ENCODE measurements around the gene NKAP.
"Not testable (repeated sequence)": the region's sequence is repeated elsewhere in the genome, so short reads cannot be mapped to it uniquely, and the experiment has no call there.

NKAP gene

GRCh38 chrX:119943185-119943988 is at the start of gene NKAP:
NKAP (minus strand) TSS chrX:119943751; CDS start chrX:119943605, 146 bp downstream.
- DNase-seq (ENCODE audit: low read depth in 2 of 2) = peak; percentile 85 to 88

GRCh38 chrX:119991005-119991787 is 47.6 kb upstream of the NKAP start:
- DNase-seq (ENCODE audit: low read depth in 2 of 2) = no peak

- DNase-seq (ENCODE audit: low read depth in 2 of 2) = no peak
These were observed 47.0 kb upstream of the NKAP start for GRCh38 chrX:119990556-119991004.

GRCh38 chrX:119989905-119990555 is 46.5 kb upstream of the NKAP start:
- no peak for DNase-seq (ENCODE audit: low read depth in 2 of 2)

GRCh38 chrX:119986203-119986602 is 42.7 kb upstream of the NKAP start:
- DNase-seq (ENCODE audit: low read depth in 2 of 2) = no peak

GRCh38 chrX:119984652-119985051 is 41.1 kb upstream of the NKAP start:
- DNase-seq (ENCODE audit: low read depth in 2 of 2) = no peak

- no peak for DNase-seq (ENCODE audit: low read depth in 2 of 2)
These were observed 39.9 kb upstream of the NKAP start for GRCh38 chrX:119983494-119983893.

- DNase-seq (ENCODE audit: low read depth in 2 of 2) = no peak
These were observed 38.6 kb upstream of the NKAP start for GRCh38 chrX:119982145-119982544.

GRCh38 chrX:119981286-119982070 is 37.9 kb upstream of the NKAP start:
- no peak for DNase-seq (ENCODE audit: low read depth in 2 of 2)

- not testable (repeated sequence) for DNase-seq (ENCODE audit: low read depth in 2 of 2)
These were observed 33.6 kb upstream of the NKAP start for GRCh38 chrX:119977172-119977571.

GRCh38 chrX:119971184-119971583 is 27.6 kb upstream of the NKAP start:
- DNase-seq (ENCODE audit: low read depth in 2 of 2) = no peak

GRCh38 chrX:119970574-119970973 is 27.0 kb upstream of the NKAP start:
- DNase-seq (ENCODE audit: low read depth in 2 of 2) = no peak

- DNase-seq (ENCODE audit: low read depth in 2 of 2) = not testable (repeated sequence)
These were observed 23.3 kb upstream of the NKAP start for GRCh38 chrX:119966837-119967236.

GRCh38 chrX:119960625-119961024 is 17.1 kb upstream of the NKAP start:
- no peak for DNase-seq (ENCODE audit: low read depth in 2 of 2)

- not testable (repeated sequence) for DNase-seq (ENCODE audit: low read depth in 2 of 2)
These were observed 12.4 kb upstream of the NKAP start for GRCh38 chrX:119955807-119956570.

GRCh38 chrX:119954374-119954773 is 10.8 kb upstream of the NKAP start:
- no peak for DNase-seq (ENCODE audit: low read depth in 2 of 2)

GRCh38 chrX:119948381-119948780 is 4.8 kb upstream of the NKAP start:
- no peak for DNase-seq (ENCODE audit: low read depth in 2 of 2)

GRCh38 chrX:119945481-119945880 is 1.9 kb upstream of the NKAP start:
- no peak for DNase-seq (ENCODE audit: low read depth in 2 of 2)

GRCh38 chrX:119942831-119943184 is 743 bp downstream of the NKAP start:
- no peak for DNase-seq (ENCODE audit: low read depth in 2 of 2)

GRCh38 chrX:119942173-119942819 is 1.3 kb downstream of the NKAP start:
- DNase-seq (ENCODE audit: low read depth in 2 of 2) = no peak

All from fibroblast of skin of left quadriceps (primary cell).